Gastroesophageal sphincter (tissue), 3 donors: ENCODE measurements around the gene KDM4C.

Experiments
- EP300 ChIP-seq: sonication (generic); formaldehyde crosslinking; IDR thresholded peaks from one replicate; pipeline ENCODE4 v1.6.1; 2017; ENCODE audit warnings: antibody characterized with exemption, mild to moderate bottlenecking
- POLR2A ChIP-seq, 2 donors: fragments of 450-650 bp; IDR thresholded peaks; one replicate each; pipeline ENCODE4 v1.6.1; 2017; ENCODE audit warnings: antibody characterized with exemption in 2 of 2, mild to moderate bottlenecking in 2 of 2, moderate library complexity in 1 of 2
- POLR2AphosphoS5 ChIP-seq: sonication (generic); formaldehyde crosslinking; IDR thresholded peaks from one replicate; pipeline ENCODE4 v1.6.1; 2017; ENCODE audit warnings: antibody characterized with exemption
- TF ChIP-seq, protein P1 (sequence below), 4 experiments: fragments of 200-600 bp in 2 of 4; fragments of 450-650 bp in 2 of 4; sonication (generic) in 1 of 4; IDR thresholded peaks; one replicate each; pipeline ENCODE4 v1.5.1; 2017 to 2019; ENCODE audit warnings: antibody characterized with exemption in 4 of 4, mild to moderate bottlenecking in 2 of 4, moderate library complexity in 2 of 4

DNA sequence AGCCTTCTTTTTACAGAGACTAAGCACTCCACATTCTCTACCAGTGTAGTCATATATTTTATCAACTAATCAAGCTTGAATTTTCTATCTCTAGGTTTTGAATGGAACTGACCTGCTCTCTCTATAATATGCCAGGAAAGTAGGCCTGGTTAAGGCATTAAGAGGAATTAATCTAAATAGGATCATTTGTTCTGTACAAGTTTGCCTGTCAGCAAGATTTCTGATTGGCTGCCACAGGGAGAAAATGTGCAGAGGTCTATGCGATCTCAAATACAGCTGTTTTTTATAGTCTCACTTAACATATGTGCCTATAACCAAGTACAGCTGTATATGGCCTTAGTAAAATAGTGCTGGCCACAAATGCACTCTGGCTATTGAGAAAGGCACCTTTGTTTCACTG lies 418.8 kb downstream of the KDM4C start:
- TF ChIP-seq, protein P1, sequence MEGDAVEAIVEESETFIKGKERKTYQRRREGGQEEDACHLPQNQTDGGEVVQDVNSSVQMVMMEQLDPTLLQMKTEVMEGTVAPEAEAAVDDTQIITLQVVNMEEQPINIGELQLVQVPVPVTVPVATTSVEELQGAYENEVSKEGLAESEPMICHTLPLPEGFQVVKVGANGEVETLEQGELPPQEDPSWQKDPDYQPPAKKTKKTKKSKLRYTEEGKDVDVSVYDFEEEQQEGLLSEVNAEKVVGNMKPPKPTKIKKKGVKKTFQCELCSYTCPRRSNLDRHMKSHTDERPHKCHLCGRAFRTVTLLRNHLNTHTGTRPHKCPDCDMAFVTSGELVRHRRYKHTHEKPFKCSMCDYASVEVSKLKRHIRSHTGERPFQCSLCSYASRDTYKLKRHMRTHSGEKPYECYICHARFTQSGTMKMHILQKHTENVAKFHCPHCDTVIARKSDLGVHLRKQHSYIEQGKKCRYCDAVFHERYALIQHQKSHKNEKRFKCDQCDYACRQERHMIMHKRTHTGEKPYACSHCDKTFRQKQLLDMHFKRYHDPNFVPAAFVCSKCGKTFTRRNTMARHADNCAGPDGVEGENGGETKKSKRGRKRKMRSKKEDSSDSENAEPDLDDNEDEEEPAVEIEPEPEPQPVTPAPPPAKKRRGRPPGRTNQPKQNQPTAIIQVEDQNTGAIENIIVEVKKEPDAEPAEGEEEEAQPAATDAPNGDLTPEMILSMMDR (IDR thresholded peaks at IDR 0.05): no peak
- TF ChIP-seq POLR2AphosphoS5 (no peak), POLR2A (IDR thresholded peaks at IDR 0.05) (no peak), EP300 (no peak)
